ENCODE measurements around the gene TCFL5.

- no peak for TF ChIP-seq TCF7L2 (IDR thresholded peaks at IDR 0.05; ENCODE audit: low read depth, low read length)
- no peak for TF ChIP-seq CTCF (IDR thresholded peaks at IDR 0.05)
Measured at GRCh38 chr20:62861726-62862336, at the start of gene TCFL5.
